ENCODE results near the gene C2CD2. TPM values are rescaled to one million over a fixed set of nuclear protein-coding genes. Genes with fewer than 3 reads are reported as not detected.

The C2CD2 gene
- total and polyA plus RNA-seq, 2 of the 8 experiments (the other 6 are each of a cell fraction or from before 2014, with no cell fraction given), result 10.4 to 13.0 TPM

GRCh38 chr21:41929248-41929647 is 24.6 kb downstream of the C2CD2 start (continued):
- TF ChIP-seq NANOG (IDR thresholded peaks at IDR 0.05; ENCODE audit: insufficient read depth, low read depth, low read length, poor library complexity, severe bottlenecking) (no peak), USF2 (IDR thresholded peaks at IDR 0.05; ENCODE audit: low read length) (no peak), CTBP2 (IDR thresholded peaks at IDR 0.05; ENCODE audit: borderline replicate concordance, insufficient read depth, insufficient read length, low read length) (no peak)
